Brain microvascular endothelial cell (primary cell): ENCODE results near the gene KLK15.

Experiments used
- DNase-seq: peaks from one replicate; pipeline ENCODE4 v3.0.0-alpha.2; 2020
- H3K27ac ChIP-seq: fragments of 250-450 bp; sonication (Bioruptor Pico); 2 replicates; pipeline ENCODE4 v1.5.1; 2020; ENCODE audit warnings: mild to moderate bottlenecking, moderate library complexity
- H3K27me3 ChIP-seq: fragments of 250-450 bp; sonication (Bioruptor Pico); replicated peaks from 2 replicates; pipeline ENCODE4 v1.5.1; 2020; ENCODE audit warnings: mild to moderate bottlenecking
- H3K36me3 ChIP-seq: fragments of 250-450 bp; sonication (Bioruptor Pico); replicated peaks from 2 replicates; pipeline ENCODE4 v1.5.1; 2020; ENCODE audit warnings: mild to moderate bottlenecking
- H3K4me3 ChIP-seq: 2 replicates; pipeline ENCODE4 v1.5.1; 2011; ENCODE audit warnings: low read depth, mild to moderate bottlenecking, control low read depth, low read length, moderate library complexity
- in situ Hi-C: cut with HindIII; loops from 2 replicates; pipeline ENCODE4 v1.10.0; 2017; ENCODE audit warnings: low sequenced_read_pairs, low pct_ligation_motif_present
- TF ChIP-seq, protein P1 (sequence below): IDR thresholded peaks from 2 replicates; pipeline ENCODE4 v1.5.1; 2011; ENCODE audit warnings: low read depth, mild to moderate bottlenecking, moderate library complexity, low read length, control low read depth, inconsistent platforms; ENCODE audit errors: missing control alignments

The KLK15 gene

GRCh38 chr19:50861496-50862286 lies 28.3 kb upstream of the KLK15 start:
- no peaks in the 10 kb centered on the region for H3K27me3 ChIP-seq
- no peak overlapping the region for H3K4me3 ChIP-seq
- in situ Hi-C loops, result no loop called here
- H3K27ac ChIP-seq, result no peak overlapping the region
- TF ChIP-seq, protein P1, sequence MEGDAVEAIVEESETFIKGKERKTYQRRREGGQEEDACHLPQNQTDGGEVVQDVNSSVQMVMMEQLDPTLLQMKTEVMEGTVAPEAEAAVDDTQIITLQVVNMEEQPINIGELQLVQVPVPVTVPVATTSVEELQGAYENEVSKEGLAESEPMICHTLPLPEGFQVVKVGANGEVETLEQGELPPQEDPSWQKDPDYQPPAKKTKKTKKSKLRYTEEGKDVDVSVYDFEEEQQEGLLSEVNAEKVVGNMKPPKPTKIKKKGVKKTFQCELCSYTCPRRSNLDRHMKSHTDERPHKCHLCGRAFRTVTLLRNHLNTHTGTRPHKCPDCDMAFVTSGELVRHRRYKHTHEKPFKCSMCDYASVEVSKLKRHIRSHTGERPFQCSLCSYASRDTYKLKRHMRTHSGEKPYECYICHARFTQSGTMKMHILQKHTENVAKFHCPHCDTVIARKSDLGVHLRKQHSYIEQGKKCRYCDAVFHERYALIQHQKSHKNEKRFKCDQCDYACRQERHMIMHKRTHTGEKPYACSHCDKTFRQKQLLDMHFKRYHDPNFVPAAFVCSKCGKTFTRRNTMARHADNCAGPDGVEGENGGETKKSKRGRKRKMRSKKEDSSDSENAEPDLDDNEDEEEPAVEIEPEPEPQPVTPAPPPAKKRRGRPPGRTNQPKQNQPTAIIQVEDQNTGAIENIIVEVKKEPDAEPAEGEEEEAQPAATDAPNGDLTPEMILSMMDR, result no peak
- no peak for DNase-seq
- H3K36me3 ChIP-seq, result no peaks in the 10 kb centered on the region

GRCh38 chr19:50861010-50861409 lies 27.6 kb upstream of the KLK15 start:
- Histone ChIP-seq H3K36me3 (no peaks in the 10 kb centered on the region), H3K4me3 (no peak overlapping the region), H3K27ac (no peak overlapping the region), H3K27me3 (no peaks in the 10 kb centered on the region)
- TF ChIP-seq, protein P1, result no peak
- no peak for DNase-seq
- in situ Hi-C loops, result no loop called here

GRCh38 chr19:50859849-50860248 lies 26.5 kb upstream of the KLK15 start:
- TF ChIP-seq, protein P1, result no peak
- no peak for DNase-seq
- no peaks in the 10 kb centered on the region for H3K36me3 ChIP-seq
- in situ Hi-C loops, result no loop called here
- no peak overlapping the region for H3K27ac ChIP-seq
- no peaks in the 10 kb centered on the region for H3K27me3 ChIP-seq
- no peak overlapping the region for H3K4me3 ChIP-seq

- TF ChIP-seq, protein P1, result no peak
- no peak overlapping the region for H3K4me3 ChIP-seq
- in situ Hi-C loops, result no loop called here
- H3K27me3 ChIP-seq, result no peaks in the 10 kb centered on the region
- H3K27ac ChIP-seq, result no peak overlapping the region
- no peaks in the 10 kb centered on the region for H3K36me3 ChIP-seq
- no peak for DNase-seq
Measured at GRCh38 chr19:50858886-50859285, 25.5 kb upstream of the KLK15 start.

DNA sequence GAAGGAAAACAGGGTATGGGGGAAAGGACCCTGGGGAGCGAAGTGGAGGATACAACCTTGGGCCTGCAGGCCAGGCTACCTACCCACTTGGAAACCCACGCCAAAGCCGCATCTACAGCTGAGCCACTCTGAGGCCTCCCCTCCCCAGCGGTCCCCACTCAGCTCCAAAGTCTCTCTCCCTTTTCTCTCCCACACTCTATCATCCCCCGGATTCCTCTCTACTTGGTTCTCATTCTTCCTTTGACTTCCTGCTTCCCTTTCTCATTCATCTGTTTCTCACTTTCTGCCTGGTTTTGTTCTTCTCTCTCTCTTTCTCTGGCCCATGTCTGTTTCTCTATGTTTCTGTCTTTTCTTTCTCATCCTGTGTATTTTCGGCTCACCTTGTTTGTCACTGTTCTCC lies 24.0 kb upstream of the KLK15 start:
- H3K36me3 ChIP-seq, result no peaks in the 10 kb centered on the region
- TF ChIP-seq, protein P1, result no peak
- in situ Hi-C loops, result no loop called here
- DNase-seq, result no peak
- H3K4me3 ChIP-seq, result no peak overlapping the region
- H3K27ac ChIP-seq, result no peak overlapping the region
- H3K27me3 ChIP-seq, result no peaks in the 10 kb centered on the region
